Measurements from ENCODE around the gene KLF3.
A peak's percentile ranks its signal among the peaks of the same experiment; 100 is the strongest.
"Not testable (repeated sequence)": the region's sequence is repeated elsewhere in the genome, so short reads cannot be mapped to it uniquely, and the experiment has no call there.

KLF3 gene

DNA sequence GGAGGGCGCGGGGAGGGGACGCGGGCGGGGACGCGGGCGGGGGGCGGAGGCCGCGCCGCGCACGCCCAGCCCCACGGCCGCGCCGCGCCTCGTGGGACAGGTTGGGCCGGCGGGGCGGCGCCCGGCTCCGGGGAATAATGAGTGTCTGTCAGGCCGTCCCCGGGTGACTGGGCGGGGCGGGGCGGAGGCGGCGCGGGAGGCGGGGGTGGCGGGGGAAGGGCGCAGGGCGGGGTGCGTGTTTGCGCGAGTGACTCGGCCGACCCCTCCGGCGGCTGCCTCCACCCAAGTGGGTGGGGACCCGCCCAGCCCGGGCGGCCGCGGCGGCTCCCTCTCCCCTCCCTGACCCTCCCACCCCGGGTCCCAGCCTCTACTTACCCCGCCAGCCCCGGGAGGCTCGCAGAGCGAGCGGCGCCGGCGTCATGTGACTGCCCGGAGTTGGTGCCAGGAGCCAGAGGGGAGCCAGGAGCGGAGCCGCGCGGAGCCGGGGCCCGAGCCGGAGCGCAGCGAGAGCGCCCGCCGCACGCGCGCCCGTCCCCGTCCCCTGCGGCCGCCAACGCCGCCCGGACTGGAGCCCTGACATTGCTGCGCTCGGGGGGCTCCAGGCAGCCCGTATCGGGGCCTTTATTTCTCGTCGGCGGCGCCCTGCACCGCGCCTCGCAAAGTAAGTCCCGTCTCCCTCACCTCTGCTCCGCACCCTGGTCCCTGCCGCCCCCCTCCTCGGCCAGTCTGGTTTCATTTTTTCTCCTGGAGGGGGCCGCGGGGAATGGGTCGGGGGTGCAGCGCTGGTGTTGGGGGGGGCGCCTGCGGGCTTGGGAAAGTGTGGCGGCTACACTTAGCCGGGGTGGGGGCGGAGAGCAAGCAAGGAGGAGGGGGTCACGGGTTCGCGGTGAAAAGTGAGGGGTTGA is at the start of gene KLF3:
KLF3 (plus strand) TSS at position 399 of the 905 bp plus-strand sequence. CDS start 16,427 bp downstream, outside the sequence.
- peak; percentile 95 for DNase-seq (ENCODE audit: low spot score)

DNA sequence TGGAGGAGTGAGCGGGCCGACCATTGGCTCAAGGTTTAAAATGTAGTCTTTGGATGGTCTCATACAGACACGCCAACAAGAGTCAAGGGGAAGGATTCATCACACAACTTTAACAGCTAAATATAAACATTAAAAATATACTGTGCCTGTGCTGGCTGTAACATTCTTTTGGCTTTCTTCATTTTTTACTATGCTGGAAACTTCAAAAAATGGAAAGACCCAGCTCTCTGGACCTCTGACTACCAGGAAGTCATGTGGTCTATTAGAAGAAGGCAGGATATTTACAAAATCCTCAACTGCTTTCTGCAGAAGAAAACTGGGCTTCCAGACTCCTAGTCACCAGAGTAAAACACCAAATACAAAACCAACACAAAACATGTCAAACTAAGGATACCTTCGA is 49.8 kb upstream of the KLF3 start:
- no peak for DNase-seq (ENCODE audit: low spot score)

DNA sequence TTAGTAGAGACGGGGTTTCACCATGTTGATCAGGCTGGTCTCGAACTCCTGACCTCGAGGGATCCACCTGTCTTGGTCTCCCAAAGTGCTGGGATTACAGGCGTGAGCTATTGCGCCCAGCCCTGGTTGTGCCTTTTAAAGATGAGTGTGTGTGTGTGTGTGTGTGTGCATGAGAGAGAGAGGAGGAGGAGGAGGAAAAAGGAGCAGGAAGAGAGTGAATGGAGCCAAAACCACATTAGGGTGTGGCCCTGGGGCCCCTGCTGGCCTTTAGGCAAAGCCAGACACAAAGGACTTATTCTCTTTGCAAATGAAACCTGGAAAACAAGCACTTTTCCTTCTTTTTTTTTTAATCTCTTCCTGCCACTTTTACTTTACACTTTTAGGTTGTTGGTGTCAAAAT is 48.2 kb upstream of the KLF3 start:
- DNase-seq (ENCODE audit: low spot score): no peak

DNA sequence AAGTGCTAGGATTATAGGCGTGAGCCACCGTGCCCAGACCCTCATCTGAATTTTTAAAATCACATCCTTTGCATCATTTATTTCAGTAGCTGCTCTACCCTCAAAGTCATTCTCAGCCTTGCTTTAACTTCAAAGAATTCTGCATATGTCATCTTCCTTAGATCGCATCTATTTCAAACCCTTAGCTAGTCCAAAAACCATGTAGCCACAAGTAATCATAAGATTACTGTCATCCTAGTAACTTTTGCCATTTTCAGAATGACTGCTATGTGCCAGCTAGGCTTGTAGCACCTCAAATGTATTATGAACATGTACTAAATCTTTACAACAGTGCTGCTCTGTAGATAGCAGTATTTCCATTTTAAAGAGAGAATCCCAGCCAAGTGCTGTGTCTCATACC is 45.5 kb upstream of the KLF3 start:
- DNase-seq (ENCODE audit: low spot score): no peak

DNA sequence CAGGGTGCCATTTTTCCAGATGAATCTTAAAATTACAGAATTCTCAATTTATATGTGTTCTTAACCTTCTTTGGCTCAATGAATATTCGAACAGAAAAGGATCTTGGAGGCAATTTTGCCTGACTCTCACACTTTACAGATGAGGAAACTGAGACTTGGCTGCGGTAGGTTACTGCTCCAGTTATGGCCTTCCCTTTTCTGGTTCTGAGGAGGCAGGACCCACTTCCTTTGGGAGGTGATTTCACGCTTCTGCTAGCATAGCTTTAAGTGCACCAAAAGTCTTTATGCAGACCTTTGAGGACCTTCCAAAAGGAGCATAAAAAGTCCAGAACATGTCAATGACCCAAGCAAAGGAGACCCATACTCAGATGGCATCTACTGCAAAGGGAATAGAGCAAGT is 44.7 kb upstream of the KLF3 start:
- DNase-seq (ENCODE audit: low spot score): no peak

DNA sequence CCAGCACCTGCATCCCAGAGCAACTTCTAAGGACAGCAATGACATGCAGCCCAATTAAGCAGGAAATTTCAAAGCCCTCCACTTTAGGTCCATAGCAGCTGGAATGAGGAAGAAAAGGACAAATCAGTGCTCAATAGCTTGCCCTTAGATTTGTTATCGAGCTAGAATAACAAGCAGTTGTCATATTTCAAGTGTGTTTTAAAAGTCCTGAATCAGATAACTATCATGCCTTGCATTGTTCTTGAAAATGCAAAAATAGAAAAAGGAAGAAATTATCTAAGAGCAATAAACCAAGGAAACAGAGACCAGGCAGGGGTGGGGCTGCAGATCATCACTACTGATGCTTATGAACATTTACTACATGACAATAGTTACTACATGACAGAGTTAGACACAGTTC is 43.9 kb upstream of the KLF3 start:
- no peak for DNase-seq (ENCODE audit: low spot score)

GRCh38 chr4:38620527-38621027 is 43.4 kb upstream of the KLF3 start:
- no peak for DNase-seq (ENCODE audit: low spot score)

- no peak for DNase-seq (ENCODE audit: low spot score)
Measured at GRCh38 chr4:38621028-38621684, 42.8 kb upstream of the KLF3 start.

GRCh38 chr4:38621831-38622230 is 42.2 kb upstream of the KLF3 start:
- DNase-seq (ENCODE audit: low spot score): no peak

GRCh38 chr4:38622340-38622739 is 41.7 kb upstream of the KLF3 start:
- DNase-seq (ENCODE audit: low spot score): not testable (repeated sequence)

DNA sequence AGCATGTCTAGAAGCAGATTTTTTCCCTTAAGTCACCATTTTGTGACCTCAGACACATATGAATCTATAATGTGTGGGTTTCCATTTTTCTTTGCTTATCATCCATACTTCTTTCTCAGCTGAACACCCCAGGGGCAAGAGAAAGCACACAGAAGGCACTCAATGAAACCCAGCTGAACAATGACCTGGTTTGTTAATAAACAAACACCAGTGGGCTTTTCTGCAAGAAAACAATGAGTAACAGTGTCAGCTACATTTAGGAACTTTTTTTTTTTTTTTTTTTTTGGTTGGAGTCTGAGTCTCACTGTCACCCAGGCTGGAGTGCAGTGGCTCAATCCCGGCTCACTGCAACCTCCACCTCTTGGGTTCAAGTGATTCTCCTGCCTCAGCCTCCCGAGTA is 40.7 kb upstream of the KLF3 start:
- DNase-seq (ENCODE audit: low spot score): no peak

- DNase-seq (ENCODE audit: low spot score): no peak
Measured at GRCh38 chr4:38624311-38624710, 39.7 kb upstream of the KLF3 start.

DNA sequence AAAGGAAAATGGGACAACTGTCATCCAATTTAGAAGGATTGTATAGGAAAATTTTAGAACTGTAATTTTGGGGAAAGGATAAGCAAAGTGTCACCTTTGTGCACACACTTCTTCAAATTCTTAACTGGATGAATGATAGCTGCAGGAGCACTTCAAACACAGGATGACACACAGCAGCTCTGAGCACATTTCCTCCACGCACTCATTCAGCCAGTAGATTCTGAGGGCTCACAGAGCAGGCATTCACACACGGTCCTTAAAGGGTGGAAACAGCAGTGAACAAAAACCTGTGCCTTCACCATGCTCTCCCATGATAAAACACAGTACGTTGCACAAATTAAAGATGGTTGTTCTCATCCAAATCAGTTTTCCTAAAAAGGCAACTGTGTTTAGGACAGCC is 38.5 kb upstream of the KLF3 start:
- no peak for DNase-seq (ENCODE audit: low spot score)

- DNase-seq (ENCODE audit: low spot score): not testable (repeated sequence)
Measured at GRCh38 chr4:38626901-38627444, 37.0 kb upstream of the KLF3 start.

GRCh38 chr4:38630519-38630918 is 33.5 kb upstream of the KLF3 start:
- DNase-seq (ENCODE audit: low spot score): no peak

DNA sequence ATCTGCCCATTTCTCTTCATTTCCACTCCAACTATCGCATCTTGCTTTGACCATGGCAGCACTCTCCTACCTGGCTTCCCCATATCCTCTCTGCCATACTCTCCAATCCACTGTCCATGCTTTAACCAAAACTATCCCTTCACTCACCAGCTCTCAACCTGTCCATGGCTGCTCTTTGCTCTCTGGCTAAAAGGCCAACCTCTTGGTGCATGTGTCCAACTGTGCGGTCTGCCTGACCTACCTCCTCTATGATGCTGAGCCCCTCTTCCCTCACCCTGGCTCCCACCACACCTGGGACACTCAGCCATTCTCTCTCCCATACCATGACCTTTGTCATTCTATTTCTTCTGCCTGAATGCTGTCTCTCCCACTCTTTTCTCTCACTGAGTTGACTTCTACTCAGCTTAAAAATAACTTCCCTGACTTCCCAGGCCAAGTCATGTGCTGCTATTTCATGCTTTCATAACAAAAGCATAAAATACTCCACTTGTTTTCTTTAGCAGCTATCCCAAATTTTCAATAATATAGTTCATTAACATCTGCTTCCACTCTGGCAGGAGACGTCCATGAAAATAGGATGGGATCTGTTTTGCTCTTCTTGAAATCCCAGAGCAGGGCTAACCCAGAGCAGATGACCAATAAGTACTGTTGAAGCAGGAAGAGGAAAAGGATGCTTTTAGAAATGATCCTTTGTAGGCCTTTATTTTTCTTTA is 29.8 kb upstream of the KLF3 start:
- no peak for DNase-seq (ENCODE audit: low spot score)

- DNase-seq (ENCODE audit: low spot score): no peak
Measured at GRCh38 chr4:38639242-38639641, 24.8 kb upstream of the KLF3 start.

DNA sequence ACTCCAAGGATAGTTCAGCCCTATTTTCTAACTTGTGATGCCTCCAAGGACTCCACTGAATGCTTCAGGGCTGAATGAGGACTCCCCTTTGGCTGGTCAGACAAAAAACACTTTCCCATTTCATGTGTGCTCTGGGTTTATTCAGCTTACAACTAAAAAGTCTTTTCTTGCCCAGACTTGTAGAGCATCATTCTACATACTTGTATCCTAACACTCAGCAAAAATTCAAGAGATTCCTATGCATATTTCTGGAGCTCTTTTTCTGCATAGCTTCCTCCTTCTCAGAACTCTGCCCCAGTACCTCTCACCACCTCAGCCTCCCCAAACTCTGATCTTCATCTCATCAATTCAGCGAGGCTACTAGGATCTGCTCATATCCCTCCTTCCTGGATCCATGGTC is 22.2 kb upstream of the KLF3 start:
- DNase-seq (ENCODE audit: low spot score): no peak

GRCh38 chr4:38644201-38644600 is 19.8 kb upstream of the KLF3 start:
- no peak for DNase-seq (ENCODE audit: low spot score)

GRCh38 chr4:38647101-38647819 is 16.7 kb upstream of the KLF3 start:
- peak; percentile 17 for DNase-seq (ENCODE audit: low spot score)

DNA sequence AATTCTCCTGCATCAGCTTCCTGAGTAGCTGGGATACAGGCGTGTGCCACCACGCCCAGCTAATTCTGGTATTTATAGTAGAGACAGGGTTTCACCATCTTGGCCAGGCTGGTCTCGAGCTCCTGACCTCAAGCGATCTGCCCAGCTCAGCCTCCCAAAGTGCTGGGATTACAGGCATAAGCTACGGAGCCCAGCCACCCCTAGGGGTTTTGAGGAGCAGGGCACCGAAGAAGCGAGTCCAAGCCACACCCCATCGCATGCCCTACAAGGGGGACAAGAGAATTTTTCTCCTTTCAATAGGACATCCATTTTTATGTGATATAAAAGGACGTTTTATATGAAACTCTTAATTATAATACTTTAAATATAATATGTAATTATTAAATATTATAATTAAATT is 13.9 kb upstream of the KLF3 start:
- no peak for DNase-seq (ENCODE audit: low spot score)

GRCh38 chr4:38654273-38654672 is 9.7 kb upstream of the KLF3 start:
- no peak for DNase-seq (ENCODE audit: low spot score)

Data from kidney tubule cell (primary cell).